GM18520 (cell line): Measurements from ENCODE around the gene SYNE1.
"Not testable (repeated sequence)": the region's sequence is repeated elsewhere in the genome, so short reads cannot be mapped to it uniquely, and the experiment has no call there.

ENCODE experiments used
- ATAC-seq: cut with Tn5 transposase; IDR thresholded peaks from one replicate; pipeline ENCODE4 v1.9.1; 2021; ENCODE audit not compliant: unreplicated experiment

SYNE1 gene

GRCh38 chr6:152428126-152428525, 209.0 kb downstream of the SYNE1 start:
- no peak for ATAC-seq

- no peak for ATAC-seq
Observed at GRCh38 chr6:152426276-152426675, 210.9 kb downstream of the SYNE1 start.

GRCh38 chr6:152423216-152424103, 213.7 kb downstream of the SYNE1 start:
- ATAC-seq, result no peak

- not testable (repeated sequence) for ATAC-seq
Observed at GRCh38 chr6:152421496-152421895, 215.7 kb downstream of the SYNE1 start.

GRCh38 chr6:152420696-152421095, 216.5 kb downstream of the SYNE1 start:
- no peak for ATAC-seq

GRCh38 chr6:152418551-152418950, 218.6 kb downstream of the SYNE1 start:
- no peak for ATAC-seq

GRCh38 chr6:152416652-152417051, 220.5 kb downstream of the SYNE1 start:
- no peak for ATAC-seq

GRCh38 chr6:152404936-152405595, 232.1 kb downstream of the SYNE1 start:
- ATAC-seq, result no peak

GRCh38 chr6:152404086-152404857, 232.9 kb downstream of the SYNE1 start:
- ATAC-seq, result no peak

GRCh38 chr6:152402791-152403190, 234.4 kb downstream of the SYNE1 start:
- no peak for ATAC-seq

- no peak for ATAC-seq
Observed at GRCh38 chr6:152401978-152402377, 235.2 kb downstream of the SYNE1 start.

GRCh38 chr6:152399399-152399798, 237.8 kb downstream of the SYNE1 start:
- no peak for ATAC-seq

- no peak for ATAC-seq
Observed at GRCh38 chr6:152398993-152399392, 238.2 kb downstream of the SYNE1 start.

- ATAC-seq, result no peak
Observed at GRCh38 chr6:152398316-152398715, 238.8 kb downstream of the SYNE1 start.

GRCh38 chr6:152394303-152394702, 242.9 kb downstream of the SYNE1 start:
- no peak for ATAC-seq

GRCh38 chr6:152391179-152391880, 245.8 kb downstream of the SYNE1 start:
- ATAC-seq, result no peak

- no peak for ATAC-seq
Observed at GRCh38 chr6:152387091-152387490, 250.1 kb downstream of the SYNE1 start.

GRCh38 chr6:152386131-152386530, 251.0 kb downstream of the SYNE1 start:
- ATAC-seq, result peak; percentile 76

- no peak for ATAC-seq
Observed at GRCh38 chr6:152380993-152381898, 255.9 kb downstream of the SYNE1 start.

GRCh38 chr6:152380351-152380767, 256.8 kb downstream of the SYNE1 start:
- ATAC-seq, result no peak
